GM19351 (cell line): ENCODE measurements around the gene TBC1D3C.
"Not testable (repeated sequence)": the region's sequence is repeated elsewhere in the genome, so short reads cannot be mapped to it uniquely, and the experiment has no call there.

Experiments
- ATAC-seq: cut with Tn5 transposase; IDR thresholded peaks from one replicate; pipeline ENCODE4 v1.9.1; 2021; ENCODE audit warnings: mild to moderate bottlenecking, moderate library complexity; ENCODE audit not compliant: unreplicated experiment

Gene TBC1D3C

DNA sequence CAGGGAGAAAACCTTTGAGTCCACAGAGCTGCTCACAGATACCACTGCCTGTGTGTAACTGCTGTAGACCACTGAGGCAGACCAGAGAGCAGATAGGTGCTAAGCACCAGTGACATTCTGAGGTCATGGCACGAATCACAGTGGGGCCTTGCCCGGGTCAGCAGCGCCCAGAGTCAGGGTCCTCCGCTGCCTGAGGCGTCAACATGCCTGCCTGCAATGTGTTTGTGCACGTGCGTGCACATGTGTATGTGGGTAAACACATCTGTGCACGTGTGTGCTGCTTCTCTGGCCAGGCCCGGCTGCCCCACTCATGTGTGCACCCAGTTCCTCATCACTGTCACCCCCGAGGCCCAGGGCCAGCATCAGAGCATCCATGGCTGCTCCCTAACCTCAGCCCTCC, at the start of gene TBC1D3C:
Gene TBC1D3C, minus strand, starts transcription at position 101 of the 400 bp plus-strand sequence. CDS start 1,568 bp downstream, outside the sequence.
- not testable (repeated sequence) for ATAC-seq

DNA sequence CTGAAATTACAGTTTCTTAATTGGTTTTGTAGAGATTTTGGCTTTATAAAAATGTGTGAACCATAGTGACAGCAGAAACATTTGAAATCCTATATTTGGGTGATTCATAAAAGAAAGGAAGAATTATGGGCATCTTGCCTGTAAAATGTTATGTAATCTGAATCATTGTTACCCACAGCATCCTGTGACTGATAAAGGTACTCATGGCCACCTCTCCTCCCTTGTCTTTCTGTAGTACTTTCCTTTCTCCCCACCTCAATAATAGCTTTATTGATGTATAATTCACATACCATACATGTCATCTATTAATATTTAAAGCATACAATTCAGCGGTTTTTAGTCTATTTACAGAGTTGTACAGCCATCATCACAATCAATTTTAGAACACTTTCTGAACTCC, 30.8 kb upstream of the TBC1D3C start:
- ATAC-seq: not testable (repeated sequence)

DNA sequence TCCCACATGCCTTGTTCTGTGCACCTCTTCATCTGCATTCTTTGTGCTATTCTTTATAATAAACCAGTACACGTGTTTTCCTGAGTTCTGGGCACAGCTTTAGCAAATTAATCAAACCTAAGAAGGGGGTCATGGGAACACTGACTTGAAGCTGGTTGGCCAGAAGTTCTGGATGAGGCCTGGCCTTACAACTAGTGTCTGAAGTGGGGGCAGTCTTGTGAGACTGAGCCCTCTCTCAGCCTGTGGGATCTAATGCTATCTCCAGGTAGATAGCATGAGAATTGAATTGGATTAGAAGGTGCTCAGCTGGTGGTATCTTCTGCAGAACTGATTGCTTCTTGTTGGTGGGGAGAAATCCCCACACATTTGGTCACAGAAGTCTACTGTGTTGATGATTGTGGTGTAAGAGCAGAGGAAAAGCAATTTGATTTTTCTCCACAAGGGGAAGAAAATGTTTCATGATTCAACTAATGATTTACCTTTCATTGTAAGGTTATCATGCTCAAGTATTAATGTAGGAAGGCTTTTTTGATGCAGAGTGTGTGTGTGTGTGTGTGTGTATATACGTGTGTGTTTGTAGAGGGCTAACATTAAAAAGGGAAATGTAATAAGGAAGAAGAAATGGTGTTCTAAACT, 25.7 kb upstream of the TBC1D3C start:
- ATAC-seq: not testable (repeated sequence)

DNA sequence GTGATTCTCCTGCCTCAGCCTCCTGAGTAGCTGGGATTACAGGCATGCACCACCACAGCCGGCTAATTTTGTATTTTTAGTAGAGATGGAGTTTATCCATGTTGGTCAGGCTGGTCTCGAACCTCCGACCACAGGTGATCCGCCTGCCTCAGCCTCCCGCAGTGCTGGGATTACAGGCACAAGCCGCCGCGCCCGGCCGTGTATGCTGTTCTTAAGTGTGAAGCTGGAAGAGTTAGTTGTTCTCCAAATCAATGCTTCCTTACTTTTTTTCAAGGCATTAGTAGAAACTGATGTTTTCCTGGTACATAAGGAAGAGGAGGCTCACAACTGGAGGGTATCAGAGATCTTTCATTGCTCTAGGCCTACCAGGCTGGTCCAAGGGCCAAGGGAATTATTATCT, 19.7 kb upstream of the TBC1D3C start:
- ATAC-seq: not testable (repeated sequence)

DNA sequence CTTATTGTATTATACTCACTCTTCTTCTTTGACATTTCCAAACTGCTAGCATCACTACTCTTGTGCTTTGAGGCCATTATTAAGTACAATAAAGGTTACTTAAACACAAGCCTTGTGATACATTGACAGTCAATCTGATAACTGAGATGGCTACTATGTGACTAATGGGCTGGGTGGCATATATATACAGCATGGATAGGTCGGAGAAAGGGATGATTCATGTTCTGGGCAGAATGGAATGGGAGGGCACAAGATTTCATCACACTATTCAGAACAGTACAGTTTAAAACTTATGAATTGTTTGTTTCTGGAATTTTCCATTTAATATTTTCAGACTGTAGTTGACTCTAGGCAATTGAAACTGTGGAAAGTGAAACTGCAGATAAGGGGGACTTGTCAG, 18.9 kb upstream of the TBC1D3C start:
- not testable (repeated sequence) for ATAC-seq
